Transverse colon (tissue), 4 donors: Measurements from ENCODE around the gene CRHR2.

ENCODE experiments used
- EP300 ChIP-seq: sonication (generic); formaldehyde crosslinking; IDR thresholded peaks from one replicate; pipeline ENCODE4 v1.6.1; 2017; ENCODE audit warnings: antibody characterized with exemption, low read depth
- POLR2A ChIP-seq: fragments of 450-650 bp; IDR thresholded peaks from one replicate; pipeline ENCODE4 v1.6.1; 2016; ENCODE audit warnings: antibody characterized with exemption, mild to moderate bottlenecking, moderate library complexity
- POLR2AphosphoS5 ChIP-seq, 3 donors: sonication (generic); formaldehyde crosslinking; IDR thresholded peaks; one replicate each; pipeline ENCODE4 v1.6.1; 2016; ENCODE audit warnings: antibody characterized with exemption in 3 of 3
- TF ChIP-seq, protein P1 (sequence below), 5 experiments: fragments of 200-600 bp in 3 of 5; fragments of 450-650 bp in 2 of 5; sonication (generic) in 3 of 5; IDR thresholded peaks; 1 replicate in 2 of 5; 2 replicates in 3 of 5; pipeline ENCODE4 v1.5.1; 2016 to 2017; ENCODE audit warnings: antibody characterized with exemption in 5 of 5, inconsistent platforms in 3 of 5, mild to moderate bottlenecking in 2 of 5, moderate library complexity in 1 of 5

GRCh38 chr7:30613366-30614325 lies 68.6 kb downstream of the CRHR2 start:
- no peak for TF ChIP-seq POLR2A
- TF ChIP-seq, protein P1, sequence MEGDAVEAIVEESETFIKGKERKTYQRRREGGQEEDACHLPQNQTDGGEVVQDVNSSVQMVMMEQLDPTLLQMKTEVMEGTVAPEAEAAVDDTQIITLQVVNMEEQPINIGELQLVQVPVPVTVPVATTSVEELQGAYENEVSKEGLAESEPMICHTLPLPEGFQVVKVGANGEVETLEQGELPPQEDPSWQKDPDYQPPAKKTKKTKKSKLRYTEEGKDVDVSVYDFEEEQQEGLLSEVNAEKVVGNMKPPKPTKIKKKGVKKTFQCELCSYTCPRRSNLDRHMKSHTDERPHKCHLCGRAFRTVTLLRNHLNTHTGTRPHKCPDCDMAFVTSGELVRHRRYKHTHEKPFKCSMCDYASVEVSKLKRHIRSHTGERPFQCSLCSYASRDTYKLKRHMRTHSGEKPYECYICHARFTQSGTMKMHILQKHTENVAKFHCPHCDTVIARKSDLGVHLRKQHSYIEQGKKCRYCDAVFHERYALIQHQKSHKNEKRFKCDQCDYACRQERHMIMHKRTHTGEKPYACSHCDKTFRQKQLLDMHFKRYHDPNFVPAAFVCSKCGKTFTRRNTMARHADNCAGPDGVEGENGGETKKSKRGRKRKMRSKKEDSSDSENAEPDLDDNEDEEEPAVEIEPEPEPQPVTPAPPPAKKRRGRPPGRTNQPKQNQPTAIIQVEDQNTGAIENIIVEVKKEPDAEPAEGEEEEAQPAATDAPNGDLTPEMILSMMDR (IDR thresholded peaks at IDR 0.05), result no peak
- no peak for TF ChIP-seq EP300
- TF ChIP-seq POLR2AphosphoS5 (IDR thresholded peaks at IDR 0.05), result no peak
